GM12874 (cell line): Measurements from ENCODE around the gene UGT1A6.

ENCODE experiments used
- CTCF ChIP-seq: IDR thresholded peaks from 2 replicates; pipeline ENCODE4 v1.5.1; 2011; ENCODE audit warnings: low read depth, mild to moderate bottlenecking, control low read depth, low read length, moderate library complexity; ENCODE audit not compliant: insufficient read depth

The UGT1A6 gene

DNA sequence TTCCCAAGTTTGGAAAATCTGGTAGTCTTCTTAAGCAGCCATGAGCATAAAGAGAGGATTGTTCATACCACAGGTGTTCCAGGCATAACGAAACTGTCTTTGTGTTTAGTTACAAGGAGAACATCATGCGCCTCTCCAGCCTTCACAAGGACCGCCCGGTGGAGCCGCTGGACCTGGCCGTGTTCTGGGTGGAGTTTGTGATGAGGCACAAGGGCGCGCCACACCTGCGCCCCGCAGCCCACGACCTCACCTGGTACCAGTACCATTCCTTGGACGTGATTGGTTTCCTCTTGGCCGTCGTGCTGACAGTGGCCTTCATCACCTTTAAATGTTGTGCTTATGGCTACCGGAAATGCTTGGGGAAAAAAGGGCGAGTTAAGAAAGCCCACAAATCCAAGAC is 79.5 kb downstream of the UGT1A6 start:
- TF ChIP-seq CTCF, result no peak

- TF ChIP-seq CTCF, result no peak
Observed at GRCh38 chr2:233772583-233772982, 79.9 kb downstream of the UGT1A6 start.

GRCh38 chr2:233773854-233774253 is 81.2 kb downstream of the UGT1A6 start:
- TF ChIP-seq CTCF, result no peak

- no peak for TF ChIP-seq CTCF
Observed at GRCh38 chr2:233775414-233775813, 82.7 kb downstream of the UGT1A6 start.

- TF ChIP-seq CTCF, result no peak
Observed at GRCh38 chr2:233778030-233778429, 85.3 kb downstream of the UGT1A6 start, which contains the start of gene MROH2A. Gene MROH2A, plus strand, starts transcription at chr2:233778330. Its CDS starts 1,029 bp downstream, at chr2:233779359.

DNA sequence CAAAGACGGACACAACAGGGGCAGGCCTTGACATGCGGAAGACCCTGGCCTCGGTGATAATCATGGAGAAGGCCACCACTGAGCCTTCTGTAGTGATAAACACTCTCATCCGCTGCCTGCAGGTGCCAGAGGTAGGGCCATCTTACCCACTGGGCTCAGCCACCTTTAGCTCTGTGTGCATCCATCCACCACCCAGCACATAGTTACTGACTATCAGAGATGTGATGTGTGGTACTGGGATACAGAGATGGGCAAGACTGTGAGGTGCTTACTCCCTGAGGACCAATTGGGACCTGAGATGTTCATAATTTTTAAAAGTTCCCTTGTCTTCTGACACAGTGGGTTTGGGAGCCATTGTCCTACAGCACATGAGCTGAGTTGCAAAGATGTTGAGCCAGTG is 87.0 kb downstream of the UGT1A6 start:
- no peak for TF ChIP-seq CTCF

- no peak for TF ChIP-seq CTCF
Observed at GRCh38 chr2:233780771-233781170, 88.1 kb downstream of the UGT1A6 start.

DNA sequence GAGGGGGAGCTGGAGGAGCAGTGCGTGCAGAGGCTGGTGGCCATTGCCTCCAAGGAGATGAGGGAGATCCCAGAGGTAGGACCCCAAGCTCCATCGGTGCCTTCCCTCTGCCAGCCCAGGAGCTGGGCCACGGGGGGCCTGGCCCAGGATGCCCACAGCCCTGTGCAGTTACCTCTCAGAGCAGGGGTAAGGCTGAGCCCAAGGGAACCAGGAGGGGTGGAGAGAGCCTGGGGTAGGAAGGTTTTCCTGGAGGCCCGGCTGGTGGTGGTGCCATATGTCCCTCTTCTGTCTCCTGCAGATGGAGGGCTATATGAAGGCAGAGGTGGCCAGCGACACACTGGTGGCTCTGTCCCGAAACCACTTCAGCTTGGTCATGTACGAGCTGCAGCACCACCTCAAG is 96.9 kb downstream of the UGT1A6 start:
- no peak for TF ChIP-seq CTCF
